GM18867 (cell line): ENCODE measurements around the gene PCSK6.

Experiments used
- ATAC-seq: cut with Tn5 transposase; IDR thresholded peaks from one replicate; pipeline ENCODE4 v1.9.1; 2021; ENCODE audit warnings: mild to moderate bottlenecking, moderate library complexity; ENCODE audit not compliant: unreplicated experiment

PCSK6 gene

DNA sequence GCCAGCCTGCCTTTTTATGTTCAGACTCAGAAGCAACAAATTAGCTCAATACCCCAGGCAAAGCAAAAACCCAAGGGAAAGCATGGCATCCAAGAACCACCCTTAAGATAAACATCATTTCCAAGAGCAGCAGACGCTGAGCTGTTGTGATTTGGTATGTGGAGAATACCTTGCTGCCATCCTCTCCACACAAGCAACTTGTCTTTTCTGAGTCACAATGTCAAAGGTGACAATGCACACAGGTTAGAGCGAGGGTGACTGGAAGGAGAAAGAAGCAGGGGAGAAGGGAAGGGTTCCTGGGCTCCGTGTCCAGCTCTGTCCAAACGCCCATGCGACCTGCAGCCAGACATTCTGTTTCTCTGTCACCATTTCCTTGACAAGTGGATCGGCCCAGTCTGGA is 6.0 kb downstream of the PCSK6 start:
- no peak for ATAC-seq

DNA sequence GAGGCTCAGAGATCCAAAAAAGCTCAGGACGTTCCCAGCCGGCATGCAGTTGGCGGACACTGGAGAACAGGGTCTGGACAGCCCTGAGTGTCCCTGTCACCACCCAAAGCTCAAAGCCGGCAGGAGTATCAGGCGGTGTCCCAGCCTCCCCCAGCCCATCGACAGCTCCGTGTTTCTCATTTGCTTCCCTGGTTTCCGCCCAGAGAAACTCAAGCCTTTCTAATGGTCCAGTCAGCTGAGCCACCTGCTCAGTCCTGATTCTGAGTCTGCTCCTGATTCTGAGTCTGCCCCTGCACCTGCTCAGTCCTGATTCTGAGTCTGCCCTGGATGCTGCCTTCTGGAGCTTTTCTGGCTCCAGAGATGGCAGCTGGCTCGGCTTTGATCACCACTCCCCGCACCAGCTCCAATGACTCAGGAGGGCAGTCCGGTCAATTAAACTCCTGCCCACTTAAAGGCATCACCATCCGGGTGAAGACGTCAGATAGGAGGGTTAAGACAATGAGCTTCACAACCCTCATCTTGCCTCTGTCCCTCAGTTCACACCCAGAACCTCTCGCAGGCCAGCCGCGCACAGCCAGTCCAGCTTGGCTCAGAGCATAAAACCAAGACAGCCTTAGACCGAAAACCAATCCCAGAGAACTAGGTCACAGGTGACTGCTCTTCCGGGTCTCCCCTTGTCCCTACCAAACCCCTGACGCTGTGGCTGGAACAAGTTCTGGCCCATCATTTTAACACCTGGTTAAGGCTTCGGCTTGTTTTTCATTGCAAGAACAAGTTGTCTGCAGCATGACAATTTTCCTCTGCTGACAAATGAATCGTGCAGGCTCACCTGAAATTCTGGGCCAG is 6.8 kb downstream of the PCSK6 start:
- no peak for ATAC-seq

DNA sequence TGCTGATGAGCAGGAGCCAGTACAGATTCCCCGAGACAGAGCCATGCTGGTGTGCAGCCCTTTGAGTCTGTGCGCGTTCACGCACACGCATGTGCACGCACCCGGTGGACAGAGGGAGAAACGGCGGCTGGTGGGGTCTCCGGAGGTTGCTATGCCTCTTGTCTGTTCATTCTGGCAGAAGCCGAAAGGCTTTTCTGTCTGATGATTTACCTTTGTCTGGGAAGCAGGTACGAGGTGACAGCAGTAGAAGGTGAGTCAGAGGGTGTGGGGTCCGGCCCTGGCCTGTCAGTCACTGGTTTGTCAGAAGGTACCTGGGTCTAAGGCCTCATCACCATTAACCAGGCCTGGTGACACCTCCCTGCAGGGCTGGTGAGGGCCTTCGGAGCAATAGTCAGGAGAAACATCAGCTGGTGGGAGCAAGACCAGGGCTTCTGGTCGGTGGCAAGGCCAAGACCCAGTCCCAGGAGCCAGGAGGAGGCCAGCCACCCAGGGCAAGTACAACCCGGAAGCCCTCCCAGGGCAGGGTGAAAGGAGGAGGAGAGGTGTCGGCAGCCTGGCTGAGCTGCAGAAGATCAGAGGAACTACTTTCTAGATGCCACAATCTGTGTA is 7.5 kb downstream of the PCSK6 start:
- ATAC-seq = no peak

DNA sequence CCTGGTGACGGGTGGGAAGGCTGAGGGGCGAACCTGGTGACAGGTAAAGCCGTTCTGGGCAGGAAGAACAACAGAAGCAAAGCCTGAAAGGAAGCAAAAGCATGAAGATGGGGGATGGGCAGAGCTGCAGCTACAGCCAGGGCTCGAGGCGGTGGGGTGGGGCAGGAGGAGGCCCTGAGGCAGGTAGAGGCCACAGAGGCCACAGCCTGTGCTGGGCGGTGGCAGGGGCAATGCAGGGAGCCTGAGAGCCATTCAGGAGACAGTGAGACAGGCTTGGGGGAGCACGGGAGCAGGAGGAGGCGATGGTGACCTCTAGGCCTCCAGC is 8.2 kb downstream of the PCSK6 start:
- no peak for ATAC-seq

DNA sequence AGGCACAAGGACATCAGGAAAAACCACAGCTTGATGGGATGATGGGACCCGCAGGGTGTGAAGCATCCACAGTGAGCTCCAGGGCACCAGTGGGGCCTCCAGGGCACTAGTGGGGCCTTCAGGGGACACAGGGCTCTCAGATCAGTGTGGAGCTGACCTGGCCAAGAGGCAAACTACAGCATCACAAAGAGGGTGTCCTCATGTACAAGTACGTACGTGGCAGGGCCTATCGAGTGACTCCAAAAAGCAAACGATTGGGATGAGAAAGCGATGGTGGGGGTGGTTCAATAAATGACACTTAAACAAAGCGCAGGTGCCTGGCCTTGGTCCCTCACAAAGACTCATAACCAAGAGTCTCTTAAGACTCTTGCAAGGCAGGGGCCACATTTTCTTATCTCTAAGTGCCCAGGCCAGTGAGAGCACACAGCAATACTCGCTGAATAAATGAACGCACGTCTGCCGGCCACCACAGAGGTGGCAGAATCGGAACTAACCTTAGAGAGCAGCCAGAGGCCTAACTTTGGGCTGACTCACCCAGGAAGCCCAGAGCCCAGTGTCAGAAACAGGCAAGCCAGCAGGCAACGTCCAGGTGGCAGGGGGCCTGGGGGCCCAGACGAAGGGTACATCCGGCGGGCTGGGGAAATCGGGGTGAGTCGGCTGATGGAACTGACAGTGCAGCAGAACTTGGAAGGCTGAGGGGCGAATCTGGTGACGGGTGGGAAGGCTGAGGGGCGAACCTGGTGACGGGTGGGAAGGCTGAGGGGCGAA is 8.7 kb downstream of the PCSK6 start:
- ATAC-seq = no peak

DNA sequence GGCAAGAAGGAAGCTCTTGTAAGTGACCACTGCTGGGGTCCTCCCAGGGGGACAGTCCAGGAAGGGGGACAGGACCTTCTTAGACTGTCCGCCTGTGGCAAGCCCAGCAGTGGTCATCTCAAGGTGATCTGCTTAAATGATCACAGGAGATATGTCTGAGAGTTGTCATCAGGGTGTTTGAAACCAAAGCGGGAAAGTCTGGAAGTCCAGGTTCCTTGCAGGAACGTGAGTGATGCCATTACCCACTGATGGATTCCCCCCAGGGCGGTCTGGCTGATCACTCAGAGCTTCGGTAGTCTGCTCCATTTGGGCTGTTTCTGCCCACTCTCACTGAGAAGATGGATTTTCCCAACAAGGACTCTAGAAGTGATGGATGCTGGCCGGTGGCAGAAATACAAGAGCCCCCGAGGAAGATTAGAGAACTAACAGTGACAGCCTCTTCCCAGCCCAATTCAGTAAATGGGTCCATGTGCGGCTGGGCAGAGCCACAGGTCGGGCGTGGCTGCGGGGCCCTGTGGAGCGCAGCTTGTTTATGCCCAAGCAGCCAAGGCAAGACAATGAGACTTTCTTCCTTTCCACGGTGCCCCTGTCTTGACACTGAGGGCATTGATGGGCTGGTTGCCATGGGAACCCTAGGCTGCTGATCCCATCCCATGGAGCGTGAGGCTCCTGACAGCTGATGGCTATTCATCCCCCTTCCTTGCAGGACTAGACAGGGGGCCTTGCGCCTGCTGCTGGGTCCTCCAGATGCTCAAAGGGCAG is 9.5 kb downstream of the PCSK6 start:
- ATAC-seq = no peak

DNA sequence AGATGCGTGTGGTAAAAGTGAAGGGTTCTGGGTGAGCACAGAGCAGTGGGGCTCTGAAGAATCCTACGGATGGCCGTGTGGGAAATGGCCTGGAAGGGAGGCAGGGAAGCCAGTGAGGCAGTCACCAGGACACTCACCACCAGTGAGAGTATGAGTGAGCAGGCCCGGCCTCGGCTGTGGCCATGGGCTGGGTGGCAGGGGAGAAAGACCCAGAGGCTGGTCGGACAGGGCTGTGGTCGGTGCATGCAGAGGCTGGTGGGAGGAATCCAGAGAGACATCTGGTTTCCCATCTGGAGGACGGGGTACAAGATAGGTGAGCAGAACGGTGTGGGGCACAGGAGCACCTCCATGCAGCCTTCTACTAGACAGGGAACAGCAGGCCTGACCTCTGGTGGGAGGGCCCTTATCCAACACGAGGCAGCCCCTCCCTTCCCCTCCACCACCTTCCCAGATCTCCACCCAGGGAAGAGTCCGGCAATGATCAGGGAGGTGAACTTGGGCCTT is 10.1 kb downstream of the PCSK6 start:
- ATAC-seq = no peak

DNA sequence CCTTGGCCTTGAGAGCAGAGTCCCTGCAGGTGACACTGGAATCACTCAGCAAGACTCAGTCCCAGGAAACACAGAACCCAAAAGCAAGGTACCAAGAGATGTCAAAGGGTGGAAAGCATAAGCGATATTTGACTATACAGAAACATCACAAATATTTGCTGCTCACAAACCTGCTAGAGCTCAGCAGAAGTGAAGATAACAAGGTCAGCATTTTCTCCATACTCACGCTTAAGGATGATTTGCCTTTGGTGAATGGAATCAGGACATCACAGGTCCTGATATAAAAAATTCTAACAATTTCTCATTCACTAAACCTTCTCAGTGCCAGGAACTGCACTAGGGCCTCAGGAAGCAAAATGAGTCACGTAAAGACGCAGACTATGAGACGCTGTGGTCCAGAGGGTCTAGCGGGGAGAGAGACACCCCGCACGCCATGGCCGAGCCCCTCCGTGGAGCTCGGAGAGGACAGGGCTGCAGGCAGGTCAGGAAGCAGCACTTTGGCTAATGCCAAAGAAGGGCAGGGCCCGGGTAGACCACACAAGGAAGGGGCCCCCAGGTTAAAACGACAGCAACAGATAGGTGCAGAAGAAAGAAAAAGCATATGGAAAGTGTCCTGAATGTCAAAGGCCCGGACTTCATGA is 10.7 kb downstream of the PCSK6 start:
- no peak for ATAC-seq

DNA sequence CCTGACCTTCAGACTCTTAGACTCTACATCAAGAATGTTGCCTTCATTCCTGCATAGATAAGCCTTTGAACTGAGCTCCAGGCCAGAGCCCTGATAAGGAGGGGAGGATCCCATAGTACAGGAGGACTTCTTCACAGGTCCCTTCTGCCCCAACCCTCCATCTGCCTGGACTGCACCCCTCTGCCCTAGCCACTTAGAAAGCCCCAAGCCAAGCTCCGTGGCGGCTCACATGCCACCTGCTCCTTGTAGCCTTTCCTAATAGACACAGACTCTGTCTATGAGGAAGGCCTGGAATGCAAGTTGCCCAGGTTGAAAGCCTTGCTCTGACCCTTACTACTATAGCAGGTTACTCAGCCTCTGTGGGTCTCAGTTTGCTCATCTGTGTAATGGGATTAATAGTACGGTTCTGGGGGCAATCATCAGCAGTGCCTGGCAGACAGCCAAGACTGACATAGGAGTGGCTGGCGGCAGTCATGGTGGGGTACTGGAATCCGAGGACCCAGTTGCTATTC is 11.6 kb downstream of the PCSK6 start:
- ATAC-seq = no peak

DNA sequence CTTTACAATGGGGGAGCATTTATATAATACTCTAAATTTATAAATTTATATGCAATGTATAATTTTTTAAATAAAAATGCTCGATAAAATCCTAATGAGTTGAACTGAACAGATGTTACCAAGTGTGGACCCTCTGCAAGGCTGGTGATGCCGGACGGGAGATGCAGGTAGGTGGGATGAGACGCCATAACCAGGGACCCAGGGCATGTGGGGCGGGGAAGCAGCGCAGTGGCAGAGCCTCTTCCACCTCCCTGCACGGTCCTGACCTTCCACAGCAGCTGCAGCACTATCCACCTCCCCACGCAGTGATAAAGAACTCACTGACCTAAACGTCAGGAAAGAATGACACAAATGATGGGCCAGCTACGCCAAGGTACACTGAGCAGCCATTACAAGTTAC is 12.8 kb downstream of the PCSK6 start:
- no peak for ATAC-seq

DNA sequence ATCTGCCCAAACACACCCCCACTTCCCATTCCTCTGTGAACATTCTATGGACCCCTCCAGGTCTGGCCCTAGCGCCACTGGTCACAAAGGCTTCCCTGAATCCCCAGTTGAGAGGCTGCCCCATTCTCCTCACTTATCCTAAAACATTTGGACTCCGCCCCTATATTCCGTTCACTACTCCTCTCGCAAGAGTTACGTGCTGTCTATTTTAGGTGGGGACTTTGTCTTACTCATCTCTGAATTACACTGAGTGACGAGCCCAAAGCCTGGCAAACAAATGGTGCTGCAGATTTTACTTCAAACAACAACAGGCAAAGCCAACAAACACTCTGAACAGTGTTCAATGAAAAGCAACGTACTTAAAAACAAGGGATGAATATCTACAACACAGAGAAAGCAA is 14.5 kb downstream of the PCSK6 start:
- ATAC-seq = no peak

DNA sequence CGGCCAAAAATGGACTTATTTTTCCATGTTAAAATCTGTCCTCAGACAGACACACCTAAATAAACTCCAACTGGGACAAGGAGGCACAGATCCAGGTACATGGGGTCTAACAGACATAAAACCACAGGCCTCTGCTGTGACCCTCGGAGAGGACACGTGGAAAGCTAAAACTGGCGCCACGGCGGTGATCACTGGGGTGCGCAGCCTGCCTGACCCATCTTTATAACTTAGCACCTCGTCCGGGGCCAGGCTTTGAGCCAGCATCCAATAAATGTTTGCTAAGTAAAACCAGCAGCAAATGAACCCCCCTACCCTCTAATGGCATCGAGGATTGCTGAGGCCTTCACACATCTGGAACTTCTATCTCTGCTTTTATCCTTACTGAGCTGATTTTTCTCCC is 15.3 kb downstream of the PCSK6 start:
- ATAC-seq = no peak

DNA sequence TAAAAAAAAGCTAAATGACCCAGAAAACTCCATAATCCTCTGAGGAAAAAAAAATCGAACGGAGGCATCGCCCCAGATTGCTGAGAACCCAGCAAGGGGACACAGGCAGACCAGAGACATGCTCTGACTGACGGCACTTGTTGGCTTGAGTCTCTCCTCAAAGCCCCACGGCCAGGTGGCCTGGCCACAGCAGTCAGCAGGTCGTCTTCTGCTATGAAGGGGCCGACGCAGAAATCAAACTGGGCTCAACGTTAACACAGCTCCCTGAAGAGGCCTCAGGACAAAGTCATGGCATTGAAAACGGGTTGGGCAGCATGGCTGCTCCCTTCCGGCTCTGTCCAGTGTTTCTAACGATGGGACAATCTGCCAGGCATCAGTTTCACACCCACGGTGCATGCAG is 17.5 kb downstream of the PCSK6 start:
- no peak for ATAC-seq

DNA sequence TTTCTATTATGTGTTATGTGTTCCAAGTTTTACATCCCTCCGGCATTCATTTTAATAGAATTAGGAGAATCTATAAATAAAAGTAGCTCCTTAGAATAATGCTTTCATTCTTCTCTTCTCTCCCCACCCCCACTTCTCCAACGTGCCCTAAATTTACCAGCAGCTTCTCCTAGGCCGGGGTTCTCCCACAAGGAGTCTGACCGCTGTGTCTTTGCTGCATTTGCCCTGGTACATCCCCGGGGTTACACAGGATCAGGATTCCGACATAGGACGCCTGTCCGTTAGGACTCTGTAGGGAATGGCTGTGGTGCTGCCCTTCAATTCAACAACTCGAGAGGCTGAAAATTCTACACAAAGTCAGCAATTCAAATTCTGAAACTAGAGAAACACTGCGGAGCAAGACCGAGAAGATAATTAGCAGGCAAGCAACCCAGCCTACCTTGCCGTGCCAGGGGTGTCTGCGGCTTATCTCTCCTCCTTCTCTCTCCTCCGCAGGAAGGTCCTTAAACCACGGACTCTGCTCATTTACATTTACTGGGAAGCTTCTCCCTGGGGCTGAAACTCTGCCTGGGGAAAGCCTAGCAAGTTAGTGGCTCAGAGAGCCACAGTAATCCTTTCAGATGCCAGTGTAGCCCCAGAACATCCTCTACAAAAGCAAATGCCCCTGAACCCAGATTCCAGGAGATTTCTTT is 18.8 kb downstream of the PCSK6 start:
- ATAC-seq = no peak

DNA sequence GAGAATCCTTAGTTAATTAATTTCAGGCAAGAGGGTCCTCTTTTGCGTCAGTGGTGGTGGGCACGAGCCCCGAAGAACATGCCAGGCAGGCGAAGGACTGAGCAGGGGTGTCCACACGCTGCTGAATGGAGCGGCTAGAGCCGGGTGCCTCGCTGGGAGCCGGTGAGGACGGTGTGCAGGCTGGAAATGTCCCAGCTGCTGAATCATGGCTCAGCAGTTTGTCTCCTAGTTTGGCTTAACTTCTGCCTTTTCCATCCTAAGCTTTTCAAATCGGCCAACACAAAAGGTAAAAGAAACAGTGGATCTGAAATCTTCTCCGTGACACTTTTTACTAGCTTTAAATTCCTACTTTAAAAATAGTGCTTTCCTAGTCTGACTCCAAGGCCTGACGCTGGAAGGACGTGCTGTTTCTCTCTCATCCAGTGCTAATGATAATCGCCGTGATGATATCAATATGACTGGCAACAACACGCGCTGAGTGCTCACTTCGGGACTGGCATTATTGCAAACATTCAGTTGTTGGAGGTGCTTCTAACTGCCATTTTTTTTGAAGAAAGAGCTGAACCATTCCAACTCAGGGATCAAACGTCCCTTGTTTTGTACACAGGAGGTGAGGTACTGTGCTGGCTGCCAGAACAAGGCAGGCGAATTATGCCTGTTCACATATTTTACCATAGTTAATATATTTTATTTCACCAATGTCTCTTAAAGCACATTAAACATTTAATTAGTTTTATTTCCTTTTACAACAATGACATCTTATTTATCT is 19.8 kb downstream of the PCSK6 start:
- no peak for ATAC-seq

DNA sequence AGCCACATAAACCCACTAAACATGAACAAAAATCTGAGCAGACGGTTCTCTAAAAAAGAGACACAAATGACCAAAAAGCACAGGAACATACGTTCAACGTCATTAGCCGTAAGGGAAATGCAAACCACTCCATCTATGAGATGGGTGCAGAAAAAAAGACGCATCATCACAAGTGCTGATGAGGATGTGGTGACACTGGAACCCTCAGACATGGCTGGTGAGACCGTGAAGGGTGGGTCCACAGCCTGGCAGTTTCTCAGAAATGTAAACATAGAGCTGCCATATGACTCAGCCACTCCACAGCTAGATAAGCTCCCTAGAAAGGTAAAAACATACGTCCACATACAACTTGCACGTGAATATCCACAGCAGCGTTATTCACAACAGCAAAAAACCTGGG is 23.3 kb downstream of the PCSK6 start:
- no peak for ATAC-seq

DNA sequence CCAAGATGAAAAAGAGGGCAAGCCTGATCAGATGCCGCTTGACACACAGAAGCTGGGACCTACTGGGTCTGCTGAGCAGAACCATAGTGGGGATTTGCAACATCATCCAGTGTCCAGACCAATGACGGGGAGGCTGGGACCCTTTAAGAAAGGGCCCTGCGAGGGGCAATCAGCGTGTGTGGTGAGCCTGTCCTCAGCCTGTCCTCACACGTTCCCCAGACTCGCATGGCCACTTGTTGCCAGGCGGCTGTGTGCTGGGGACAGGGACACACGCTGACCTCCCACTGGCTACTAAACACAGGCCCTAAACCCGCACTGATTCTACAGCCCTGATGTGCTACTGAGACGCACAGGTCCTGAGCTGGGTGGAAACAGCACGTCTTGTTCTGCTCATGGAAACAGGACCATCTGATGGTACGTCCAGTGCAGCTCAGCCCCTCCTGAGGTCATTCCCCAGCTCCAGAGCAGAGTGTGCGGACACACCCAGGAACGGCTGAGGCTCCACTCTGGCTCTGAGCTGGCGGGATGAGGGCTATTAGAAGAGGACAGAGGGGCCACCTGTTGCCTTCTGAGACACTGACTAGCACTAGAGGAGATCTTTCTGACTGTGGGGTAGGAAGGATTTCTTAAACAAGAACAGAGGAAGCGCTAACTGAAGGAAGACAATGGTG is 24.4 kb downstream of the PCSK6 start:
- no peak for ATAC-seq

DNA sequence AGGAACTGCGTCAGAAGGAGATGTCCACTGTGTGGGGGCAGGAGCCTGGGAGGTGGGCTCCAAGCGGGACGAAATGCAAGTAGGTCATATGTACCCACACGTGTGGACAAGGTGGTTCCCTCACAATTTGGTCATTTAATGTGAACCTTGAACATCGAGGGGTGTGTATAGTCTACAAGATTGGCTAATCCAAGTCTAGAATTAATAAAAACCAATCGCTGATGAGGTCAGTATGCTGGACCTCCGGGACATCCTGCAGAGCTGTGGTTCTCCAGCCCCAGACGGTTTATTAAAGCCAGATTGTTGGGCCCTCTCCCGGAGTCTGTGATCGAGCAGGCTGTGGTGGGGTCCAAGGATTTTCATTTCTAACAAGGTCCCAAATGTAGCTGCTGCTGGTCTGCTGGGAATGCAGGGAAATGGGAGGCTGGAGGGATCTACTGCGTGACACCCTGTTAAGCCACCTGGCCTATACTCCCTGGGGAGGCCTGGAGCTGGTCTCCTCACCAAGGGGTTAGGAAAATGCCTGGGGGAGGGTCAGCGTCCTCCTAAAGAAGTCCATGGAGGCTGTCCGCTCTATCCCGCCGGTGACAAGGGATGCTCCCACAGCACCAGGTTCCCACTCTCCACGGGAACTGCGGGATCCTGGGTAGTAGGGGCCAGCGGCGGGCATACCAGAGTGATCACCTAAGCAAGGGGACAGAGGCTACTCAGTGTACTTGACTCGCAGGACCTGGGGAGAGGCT is 25.1 kb downstream of the PCSK6 start:
- no peak for ATAC-seq
